OCI-LY3 (cell line): ENCODE measurements around the gene CHTF18.

Experiments
- EZH2phosphoT487 ChIP-seq: fragments of 200-600 bp; shearing (Covaris generic); IDR thresholded peaks from 2 replicates; pipeline ENCODE4 v1.6.1; 2018; ENCODE audit warnings: antibody characterized with exemption, mixed run types, low read depth
- TF ChIP-seq, protein P1 (sequence below): fragments of 200-600, 300-600 bp; sonication (generic); IDR thresholded peaks from 2 replicates; pipeline ENCODE4 v1.5.1; 2014; ENCODE audit warnings: antibody characterized with exemption, low read length, low read depth

DNA sequence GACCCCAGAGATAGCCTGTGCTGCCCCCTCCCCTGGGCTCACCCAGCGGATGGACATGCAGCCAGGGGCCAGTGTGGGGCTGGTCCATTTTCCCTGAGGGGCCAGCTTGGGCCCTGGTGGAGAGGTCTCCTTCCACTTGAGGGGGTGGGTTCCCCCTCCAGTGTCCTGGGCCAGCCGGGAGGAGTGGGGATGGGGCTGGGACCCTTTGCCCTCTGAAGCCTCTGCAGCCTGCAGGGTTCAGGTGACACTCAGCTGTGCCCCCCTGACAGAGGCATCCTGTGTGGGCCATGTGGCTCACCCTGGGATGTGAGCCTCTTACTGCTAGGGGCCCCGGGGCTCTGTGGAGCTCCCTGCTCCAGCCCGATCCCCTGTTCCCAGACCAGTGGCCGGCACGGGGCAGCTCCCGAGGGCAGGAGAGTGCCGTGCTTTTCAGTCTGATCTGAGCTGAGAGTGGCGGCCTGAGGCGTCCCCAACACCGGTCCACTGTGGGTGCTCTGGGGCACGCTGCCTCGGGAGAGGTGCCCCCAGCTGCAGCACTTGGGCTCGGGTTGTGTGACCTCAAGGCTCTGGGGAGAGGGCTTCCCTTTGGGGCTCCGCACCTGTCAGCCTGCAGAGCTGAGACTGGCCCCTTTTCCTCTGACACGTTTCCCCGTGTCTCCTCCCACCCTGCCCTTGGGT is 12.6 kb downstream of the CHTF18 start:
- TF ChIP-seq, protein P1, sequence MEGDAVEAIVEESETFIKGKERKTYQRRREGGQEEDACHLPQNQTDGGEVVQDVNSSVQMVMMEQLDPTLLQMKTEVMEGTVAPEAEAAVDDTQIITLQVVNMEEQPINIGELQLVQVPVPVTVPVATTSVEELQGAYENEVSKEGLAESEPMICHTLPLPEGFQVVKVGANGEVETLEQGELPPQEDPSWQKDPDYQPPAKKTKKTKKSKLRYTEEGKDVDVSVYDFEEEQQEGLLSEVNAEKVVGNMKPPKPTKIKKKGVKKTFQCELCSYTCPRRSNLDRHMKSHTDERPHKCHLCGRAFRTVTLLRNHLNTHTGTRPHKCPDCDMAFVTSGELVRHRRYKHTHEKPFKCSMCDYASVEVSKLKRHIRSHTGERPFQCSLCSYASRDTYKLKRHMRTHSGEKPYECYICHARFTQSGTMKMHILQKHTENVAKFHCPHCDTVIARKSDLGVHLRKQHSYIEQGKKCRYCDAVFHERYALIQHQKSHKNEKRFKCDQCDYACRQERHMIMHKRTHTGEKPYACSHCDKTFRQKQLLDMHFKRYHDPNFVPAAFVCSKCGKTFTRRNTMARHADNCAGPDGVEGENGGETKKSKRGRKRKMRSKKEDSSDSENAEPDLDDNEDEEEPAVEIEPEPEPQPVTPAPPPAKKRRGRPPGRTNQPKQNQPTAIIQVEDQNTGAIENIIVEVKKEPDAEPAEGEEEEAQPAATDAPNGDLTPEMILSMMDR: no peak
- no peak for TF ChIP-seq EZH2phosphoT487
